ENCODE measurements around the gene RALGAPA1.
"Not testable (repeated sequence)": the region's sequence is repeated elsewhere in the genome, so short reads cannot be mapped to it uniquely, and the experiment has no call there.

RALGAPA1 gene

DNA sequence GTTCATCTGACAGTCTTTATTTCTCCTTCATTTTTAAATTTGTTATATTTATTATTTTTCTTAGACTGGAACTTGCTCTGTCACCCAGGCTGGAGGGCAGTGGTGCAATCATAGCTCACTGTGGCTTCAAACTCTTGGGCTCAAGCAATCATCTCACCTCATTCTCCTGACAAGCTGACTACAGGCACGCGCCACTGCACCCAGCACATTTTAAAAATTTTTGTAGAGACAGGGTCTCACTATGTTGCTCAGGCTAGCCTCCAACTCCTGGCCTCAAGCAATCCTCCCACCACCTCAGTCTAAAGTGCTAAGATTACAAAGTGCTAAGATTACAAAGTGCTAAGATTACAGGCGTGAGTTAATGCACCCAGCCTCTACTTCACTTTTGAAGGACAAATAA lies 96.6 kb downstream of the RALGAPA1 start:
- no peak for DNase-seq (ENCODE audit: low read depth)
- H3K4me3 ChIP-seq (ENCODE audit: low read depth, low read length), result no peak overlapping the region

DNA sequence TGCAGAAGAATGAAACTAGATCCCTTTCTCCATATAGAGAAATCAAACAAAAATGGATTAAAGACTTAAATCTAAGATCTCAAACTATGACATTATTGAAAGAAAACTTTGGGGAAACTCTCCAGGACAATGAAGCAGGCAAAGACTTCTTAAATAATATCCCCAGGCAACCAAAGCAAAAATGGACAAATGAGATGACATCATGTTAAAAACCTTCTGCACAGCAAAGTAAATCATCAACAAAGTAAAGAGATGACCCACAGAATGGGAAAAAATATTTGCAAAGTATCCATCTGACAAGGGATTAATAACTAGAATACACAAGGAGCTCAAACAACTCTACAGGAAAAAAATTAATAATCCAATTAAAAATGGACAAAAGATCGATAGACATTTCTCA lies 101.0 kb downstream of the RALGAPA1 start:
- no peak overlapping the region for H3K4me3 ChIP-seq (ENCODE audit: low read depth, low read length)
- no peak for DNase-seq (ENCODE audit: low read depth)

DNA sequence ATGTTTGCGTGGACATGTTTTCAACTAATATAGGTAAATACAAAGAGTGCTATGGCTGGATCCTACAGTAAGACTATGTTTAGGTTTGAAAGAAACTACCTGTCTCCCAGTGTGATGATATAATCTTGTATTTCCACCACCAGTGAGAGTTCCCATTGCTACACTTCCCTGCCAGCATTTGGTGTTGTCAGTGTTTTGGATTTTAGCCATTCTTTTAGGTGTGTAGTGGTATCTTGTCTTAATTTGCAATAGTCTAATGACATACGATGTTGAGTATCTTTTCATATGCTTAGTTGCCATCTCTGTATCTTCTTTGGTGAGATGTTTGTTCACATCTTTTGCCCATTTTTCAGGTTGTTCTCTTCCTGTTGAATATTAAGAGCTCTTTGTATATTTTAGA lies 103.5 kb downstream of the RALGAPA1 start:
- DNase-seq (ENCODE audit: low read depth), result no peak
- no peak overlapping the region for H3K4me3 ChIP-seq (ENCODE audit: low read depth, low read length)

DNA sequence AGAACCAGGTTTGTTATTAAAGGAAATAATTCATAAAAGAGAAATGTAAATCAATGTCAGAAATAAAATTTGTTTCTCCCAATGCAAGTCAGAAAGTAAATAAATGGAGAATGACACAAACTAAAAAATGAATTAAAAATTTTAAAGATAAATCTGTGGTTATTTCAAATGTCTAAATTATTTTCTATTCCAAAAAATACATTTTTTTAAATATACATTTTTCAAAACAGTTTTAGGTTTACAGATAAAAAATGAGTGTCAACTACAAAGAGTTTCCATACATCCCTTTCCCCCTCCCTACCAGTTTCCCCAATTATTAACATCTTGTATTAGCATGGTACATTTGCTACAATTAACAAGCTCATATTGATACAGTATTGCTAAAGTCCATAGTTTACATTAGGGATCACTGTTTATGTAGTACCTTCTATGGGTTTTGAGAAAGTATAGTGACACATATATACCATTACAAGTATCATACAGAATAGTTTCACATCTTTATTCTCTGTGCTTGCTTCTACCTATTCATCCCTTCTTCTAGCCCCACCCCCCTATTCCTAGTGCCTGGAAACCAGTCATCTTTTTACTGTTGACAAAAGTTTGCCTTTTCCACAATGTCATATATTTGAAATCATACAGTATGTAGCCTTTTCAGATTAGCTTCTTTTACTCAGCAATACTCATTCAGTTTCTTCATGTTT lies 104.2 kb downstream of the RALGAPA1 start:
- H3K4me3 ChIP-seq (ENCODE audit: low read depth, low read length), result no peak overlapping the region

DNA sequence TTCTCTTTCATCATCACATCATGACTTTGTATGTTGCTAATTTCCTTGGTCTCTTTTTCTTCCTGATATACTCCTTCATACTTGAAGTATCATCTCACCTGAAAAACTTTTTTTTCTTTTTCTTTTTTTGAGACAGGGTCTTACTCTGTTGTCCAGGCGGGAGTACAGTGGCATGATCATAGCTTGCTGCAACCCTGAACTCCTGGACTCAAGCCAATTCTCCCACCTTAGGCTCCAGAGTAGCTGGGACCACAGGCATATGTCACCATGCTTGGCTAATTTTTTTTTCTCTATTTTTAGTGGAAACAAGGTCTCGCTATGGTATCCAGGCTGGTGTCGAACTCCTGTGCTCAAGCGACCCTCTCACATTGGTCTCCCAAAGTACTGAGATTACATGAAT lies 107.6 kb downstream of the RALGAPA1 start:
- DNase-seq (ENCODE audit: low read depth), result no peak
- H3K4me3 ChIP-seq (ENCODE audit: low read depth, low read length), result no peak overlapping the region

More for the DNA sequence above, 104.2 kb downstream of the RALGAPA1 start:
- DNase-seq (ENCODE audit: low read depth), result no peak

DNA sequence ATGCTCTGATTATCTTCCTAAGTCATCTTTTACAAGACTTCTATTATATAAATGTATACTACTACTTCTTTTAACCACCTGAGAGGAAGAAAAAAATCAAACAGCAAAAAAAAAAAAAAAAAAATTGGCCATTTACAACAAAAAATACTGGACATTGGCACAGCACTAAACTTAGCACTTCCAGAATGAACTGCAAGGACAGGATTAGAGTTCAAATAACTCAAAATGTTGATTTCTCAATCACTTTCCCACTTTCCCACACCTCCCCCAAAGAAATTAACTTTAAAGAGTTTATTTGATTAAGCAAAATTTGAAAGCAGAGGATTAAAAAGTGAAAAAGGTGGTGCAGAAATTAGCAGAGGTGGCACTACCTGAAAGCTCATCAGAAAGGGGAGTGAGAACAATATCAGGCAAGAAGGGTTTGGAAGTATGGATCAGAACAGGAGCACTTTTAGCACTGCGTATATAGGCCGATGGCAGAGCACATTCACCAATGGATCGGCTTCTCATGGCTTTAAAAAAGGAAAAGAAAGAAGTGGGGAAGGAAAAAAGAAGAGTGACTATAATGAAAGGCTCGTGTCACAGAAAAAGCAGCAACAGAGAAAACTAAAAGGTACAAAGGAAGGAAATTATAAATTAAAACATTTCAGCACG lies 109.2 kb downstream of the RALGAPA1 start:
- H3K4me3 ChIP-seq (ENCODE audit: low read depth, low read length), result no peak overlapping the region
- DNase-seq (ENCODE audit: low read depth), result no peak

DNA sequence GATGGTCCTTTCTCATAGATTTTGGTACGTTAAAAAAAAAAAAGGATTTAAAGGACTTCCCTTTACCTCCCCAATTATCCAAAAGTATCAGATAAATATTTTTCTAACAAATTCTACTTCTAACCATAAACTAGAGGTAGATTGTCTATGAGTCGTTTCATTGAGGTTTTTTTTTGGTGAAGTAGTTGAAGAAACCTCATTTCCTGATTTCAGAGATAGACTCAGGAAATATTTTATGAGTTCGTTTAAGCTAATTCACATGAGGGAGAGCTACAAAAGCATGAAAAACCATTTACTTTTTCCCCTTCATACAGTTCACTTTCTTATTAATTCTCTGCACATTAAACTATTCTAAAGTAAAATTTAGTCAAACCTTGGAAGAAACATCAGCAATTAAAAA lies 112.5 kb downstream of the RALGAPA1 start:
- no peak overlapping the region for H3K4me3 ChIP-seq (ENCODE audit: low read depth, low read length)
- DNase-seq (ENCODE audit: low read depth), result no peak

DNA sequence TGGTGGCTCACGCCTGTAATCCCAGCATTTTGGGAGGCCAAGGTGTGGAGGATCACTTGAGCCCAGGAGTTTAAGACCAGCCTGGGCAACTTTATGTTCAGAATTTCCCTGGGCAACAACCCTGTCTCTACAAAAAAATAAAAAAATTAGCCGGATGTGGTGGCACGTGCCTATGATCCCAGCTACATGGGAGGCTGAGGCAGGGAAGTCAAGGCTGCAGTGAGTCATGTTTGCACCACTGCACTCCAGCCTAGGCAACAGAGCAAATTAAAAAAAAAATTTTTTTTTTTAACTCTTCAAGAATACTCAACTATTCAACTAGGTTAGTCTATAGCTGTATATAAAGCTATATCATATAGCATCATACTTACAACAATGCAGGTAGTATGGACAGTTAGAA lies 113.0 kb downstream of the RALGAPA1 start:
- H3K4me3 ChIP-seq (ENCODE audit: low read depth, low read length), result no peak overlapping the region
- no peak for DNase-seq (ENCODE audit: low read depth)

DNA sequence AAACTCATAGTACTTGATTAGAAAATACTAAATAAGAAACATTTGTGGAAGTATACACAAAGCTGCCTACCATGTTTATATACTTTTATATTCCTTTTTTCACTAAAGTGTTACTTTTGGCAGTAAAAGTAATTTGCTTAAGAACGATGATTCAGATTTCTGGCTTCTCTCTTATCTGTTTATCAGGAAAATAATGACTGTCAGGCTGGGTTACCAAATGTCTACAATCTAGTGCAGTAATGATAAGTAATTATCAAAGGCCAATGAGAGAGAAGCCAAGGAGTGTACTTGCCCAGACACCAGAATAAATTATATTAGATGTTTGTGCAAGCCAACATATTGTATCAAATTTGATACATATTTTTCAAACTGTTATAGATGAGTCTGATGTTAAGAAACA lies 113.4 kb downstream of the RALGAPA1 start:
- H3K4me3 ChIP-seq (ENCODE audit: low read depth, low read length), result no peak overlapping the region
- DNase-seq (ENCODE audit: low read depth), result no peak

DNA sequence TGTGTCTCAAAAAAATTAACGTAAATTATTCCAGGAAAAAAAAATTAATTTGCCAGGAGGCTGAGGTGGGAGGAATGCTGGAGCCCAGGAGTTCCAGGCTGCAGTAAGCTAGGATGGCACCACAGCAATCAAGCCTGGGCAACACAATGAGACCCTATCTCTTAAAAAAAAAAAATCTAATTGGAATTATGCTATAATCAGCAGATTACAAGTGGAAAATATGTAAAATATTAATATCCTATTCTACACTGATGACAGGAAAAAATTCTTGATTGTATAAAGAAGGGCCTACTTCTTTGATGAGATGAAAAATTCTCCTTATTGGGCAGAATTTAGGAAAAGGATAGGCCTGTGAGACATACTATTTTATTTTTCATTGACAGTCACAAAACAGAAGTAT lies 114.0 kb downstream of the RALGAPA1 start:
- no peak for DNase-seq (ENCODE audit: low read depth)
- no peak overlapping the region for H3K4me3 ChIP-seq (ENCODE audit: low read depth, low read length)

DNA sequence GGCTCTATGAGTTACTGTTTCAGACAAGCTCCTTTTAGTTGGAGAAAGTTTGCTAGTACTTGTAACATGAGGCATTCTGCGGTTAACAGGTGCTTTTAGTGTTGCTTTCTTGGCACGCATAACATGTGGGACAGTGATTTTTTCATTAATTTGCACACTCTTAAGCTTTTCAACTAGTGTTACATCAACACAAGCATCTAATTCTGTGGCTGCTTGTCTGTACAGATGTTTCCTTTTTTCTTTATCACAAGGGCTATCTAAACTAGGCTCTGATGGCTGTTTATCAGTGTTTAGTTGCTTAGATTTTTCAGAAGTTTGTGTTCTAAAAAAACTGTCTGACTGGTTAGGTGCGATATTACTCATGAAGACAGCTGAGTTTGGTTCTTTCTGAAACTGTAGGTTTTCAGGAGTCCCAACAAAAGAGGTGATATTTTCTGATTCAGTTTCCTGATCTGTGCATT lies 120.1 kb downstream of the RALGAPA1 start:
- DNase-seq (ENCODE audit: low read depth), result no peak
- H3K4me3 ChIP-seq (ENCODE audit: low read depth, low read length), result no peak overlapping the region

DNA sequence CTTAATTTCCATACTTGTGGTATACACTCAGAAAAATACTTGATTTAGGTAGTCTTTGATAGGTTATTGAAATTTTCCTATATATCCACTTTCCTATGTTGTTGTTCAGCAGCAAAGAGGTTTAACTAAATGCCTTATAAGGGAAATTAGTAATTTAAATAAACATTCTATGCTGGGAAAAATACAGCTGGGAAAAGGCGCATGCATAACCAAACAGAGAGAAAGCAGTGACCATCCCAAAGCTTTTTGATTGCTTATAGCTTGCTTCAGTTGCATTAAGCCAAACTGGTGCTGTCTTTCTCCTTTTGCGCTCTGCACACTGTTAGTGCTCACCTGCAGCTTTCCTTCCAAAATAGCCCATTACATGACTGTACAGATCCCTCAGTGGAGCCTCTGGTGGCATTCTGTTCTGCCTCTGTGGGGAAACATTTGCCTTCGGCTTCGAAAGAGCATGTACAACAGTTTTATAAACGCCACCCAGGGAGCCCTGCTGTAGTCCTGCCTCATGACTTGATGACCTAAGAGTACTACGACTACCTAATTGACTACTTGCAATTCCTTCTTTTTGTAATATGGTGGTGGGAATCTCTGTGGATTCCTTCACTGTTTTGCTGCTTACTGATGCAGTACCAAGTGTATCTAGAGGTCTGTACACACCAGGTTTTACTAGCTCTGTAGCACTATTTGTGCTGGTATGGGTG lies 120.8 kb downstream of the RALGAPA1 start:
- DNase-seq (ENCODE audit: low read depth), result no peak
- no peak overlapping the region for H3K4me3 ChIP-seq (ENCODE audit: low read depth, low read length)

DNA sequence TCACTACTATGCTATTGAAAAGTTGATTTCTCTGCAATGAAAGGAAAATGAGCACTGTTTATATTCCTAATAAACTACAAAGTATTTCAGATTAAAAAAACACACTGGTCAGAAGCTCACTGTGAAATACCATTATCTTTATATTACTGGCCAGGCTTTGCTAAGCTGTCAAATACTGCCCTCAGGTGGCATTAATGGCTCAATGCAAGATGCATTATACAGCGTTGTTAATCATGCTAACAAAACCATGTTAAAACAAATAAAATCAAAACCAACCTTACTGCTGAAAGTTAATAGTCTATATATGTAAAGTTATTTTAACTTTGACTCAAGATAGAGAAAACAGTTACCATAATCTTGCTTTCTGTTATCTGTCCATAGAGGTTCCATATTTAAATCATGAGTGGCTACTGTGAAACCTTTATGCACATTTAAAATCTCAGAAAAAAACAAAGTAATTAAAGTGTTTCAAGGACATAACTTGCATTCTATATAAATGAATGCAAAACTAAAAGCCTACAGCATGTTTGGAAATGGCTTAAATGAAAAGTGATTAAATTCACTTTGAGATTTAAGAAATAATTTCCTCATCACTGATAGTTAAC lies 121.7 kb downstream of the RALGAPA1 start:
- no peak overlapping the region for H3K4me3 ChIP-seq (ENCODE audit: low read depth, low read length)
- DNase-seq (ENCODE audit: low read depth), result peak; percentile 11

DNA sequence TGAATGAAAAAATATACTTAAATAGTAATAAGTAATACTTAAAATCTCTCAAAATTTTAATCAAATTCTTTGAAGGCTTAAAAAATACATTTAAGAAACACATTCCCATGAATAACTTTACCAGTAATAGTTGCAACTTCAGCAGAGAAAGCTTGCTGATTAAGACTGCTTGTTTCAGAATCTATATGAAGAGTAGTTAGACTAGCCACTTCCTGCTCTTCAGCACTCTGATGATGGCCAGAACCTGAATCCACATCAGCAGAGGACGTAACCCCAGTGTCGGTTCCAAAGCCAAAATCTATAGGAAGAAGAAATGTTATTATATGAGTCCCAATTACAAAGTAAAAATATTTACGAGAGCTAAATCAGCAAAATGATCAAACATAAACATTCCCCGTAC lies 125.4 kb downstream of the RALGAPA1 start:
- not testable (repeated sequence) for DNase-seq (ENCODE audit: low read depth); H3K4me3 ChIP-seq (ENCODE audit: low read depth, low read length)

DNA sequence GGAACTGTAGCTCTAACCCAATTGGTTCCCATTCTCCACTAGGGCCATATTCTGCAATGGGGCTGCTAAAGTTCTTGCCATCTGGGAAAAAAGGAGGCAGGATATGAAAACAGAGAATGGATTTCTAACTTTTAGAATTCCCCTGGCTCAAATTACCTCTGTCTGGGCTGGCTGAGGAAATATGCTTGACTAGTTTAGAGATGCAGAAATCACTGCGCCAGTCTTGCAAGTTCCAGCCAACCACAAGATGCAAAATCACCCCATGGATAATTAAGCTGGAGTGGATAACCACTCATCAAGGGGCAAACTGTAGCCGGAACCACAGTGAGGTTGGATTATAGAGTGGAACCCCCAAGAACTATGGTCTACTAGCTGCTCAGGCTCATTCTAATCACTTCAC lies 126.3 kb downstream of the RALGAPA1 start:
- no peak for DNase-seq (ENCODE audit: low read depth)

DNA sequence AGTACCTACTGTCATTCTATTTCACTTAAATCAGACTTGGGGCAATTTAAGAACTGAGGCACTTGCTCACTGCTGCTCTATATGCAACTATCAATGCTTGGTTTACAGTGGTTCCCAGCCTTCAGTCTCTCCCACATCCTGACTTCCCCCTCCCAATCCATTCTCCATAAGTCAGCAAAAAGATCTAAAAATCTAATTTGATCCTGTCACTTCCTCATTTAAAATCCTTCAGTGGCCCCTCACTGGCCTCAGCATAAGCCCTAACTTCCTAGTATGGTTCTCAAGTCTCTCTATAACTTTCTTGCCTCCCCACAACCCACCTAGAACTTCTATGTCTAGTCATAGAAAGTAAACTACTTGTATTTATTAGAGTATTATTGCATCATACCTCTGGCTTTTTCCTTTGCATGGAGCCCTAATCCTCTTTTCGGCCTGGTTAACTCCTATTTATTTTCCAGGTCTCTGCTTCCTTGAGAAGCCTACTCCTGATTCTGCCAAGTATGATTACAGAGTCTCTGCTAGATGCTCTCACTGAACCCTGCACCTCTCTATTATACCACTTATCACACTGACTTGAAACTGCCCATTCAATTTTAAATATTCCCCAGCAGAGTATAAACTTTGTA lies 130.6 kb downstream of the RALGAPA1 start:
- no peak for DNase-seq (ENCODE audit: low read depth)
- no peak overlapping the region for H3K4me3 ChIP-seq (ENCODE audit: low read depth, low read length)

More for the DNA sequence above, 126.3 kb downstream of the RALGAPA1 start:
- H3K4me3 ChIP-seq (ENCODE audit: low read depth, low read length), result no peak overlapping the region

DNA sequence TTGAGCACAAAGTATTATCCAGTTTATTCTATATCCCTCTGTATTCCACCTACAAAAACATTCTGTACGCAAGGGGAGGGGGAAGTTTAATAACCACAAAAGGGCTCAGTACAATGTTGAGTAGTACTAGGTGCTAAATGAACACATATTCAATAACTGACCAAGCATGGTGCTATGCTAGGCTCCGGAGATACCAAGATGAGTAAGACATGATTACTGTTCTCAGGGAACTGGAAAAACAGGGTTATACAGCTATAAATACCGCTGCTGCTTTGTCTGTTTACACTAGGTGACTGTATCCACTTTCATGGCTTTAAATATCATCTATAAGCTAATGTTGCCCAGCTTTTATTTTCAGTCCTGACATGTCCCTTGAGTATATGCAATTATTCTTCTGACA lies 139.3 kb downstream of the RALGAPA1 start:
- DNase-seq (ENCODE audit: low read depth), result peak; percentile 23
- no peak overlapping the region for H3K4me3 ChIP-seq (ENCODE audit: low read depth, low read length)

DNA sequence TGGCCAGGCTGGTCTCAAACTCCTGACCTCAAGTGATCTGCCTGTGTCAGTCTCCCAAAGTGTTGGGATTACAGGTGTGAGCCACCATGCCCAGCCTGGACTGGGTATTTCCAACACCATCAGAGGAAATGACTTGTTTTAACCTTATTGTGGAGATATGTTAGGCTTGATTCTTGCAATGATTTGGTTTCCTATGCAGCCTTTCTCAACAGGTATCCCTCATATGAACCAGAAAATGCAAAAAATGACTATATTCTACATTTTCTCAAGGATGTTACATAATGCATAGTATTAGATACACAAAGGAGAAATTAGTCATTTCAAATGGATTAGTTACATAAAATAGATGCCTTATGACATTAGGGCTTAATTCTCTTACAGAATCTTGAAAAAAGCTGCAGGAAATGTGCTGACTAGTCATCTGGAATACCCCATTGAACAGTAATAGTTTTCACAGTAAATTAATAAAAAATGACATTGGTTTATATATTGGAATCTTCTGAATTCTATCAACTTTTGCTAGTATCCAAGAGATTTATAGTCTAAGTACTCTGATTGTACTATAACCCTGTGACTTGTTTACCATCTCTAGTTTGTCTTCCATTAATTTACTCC lies 142.6 kb downstream of the RALGAPA1 start:
- no peak overlapping the region for H3K4me3 ChIP-seq (ENCODE audit: low read depth, low read length)
- DNase-seq (ENCODE audit: low read depth), result no peak

DNA sequence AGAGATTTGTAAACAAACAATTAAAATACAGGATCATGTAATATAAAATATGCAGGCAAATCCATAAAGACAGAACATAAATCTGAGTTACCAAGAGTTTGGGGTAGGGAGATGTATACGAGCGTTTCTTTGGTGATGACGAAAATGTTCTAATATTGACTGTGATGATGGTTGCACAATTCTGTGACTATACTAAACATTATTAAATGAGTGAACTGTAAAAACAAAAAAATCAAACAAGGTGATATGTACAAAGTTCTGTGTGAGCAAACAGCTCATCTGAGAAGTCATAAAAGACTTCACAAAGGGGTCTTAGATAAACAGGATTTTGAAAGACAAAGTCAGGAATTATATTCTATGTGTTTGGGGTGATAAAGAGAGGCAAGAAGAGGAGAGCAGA lies 147.2 kb downstream of the RALGAPA1 start:
- no peak overlapping the region for H3K4me3 ChIP-seq (ENCODE audit: low read depth, low read length)
- no peak for DNase-seq (ENCODE audit: low read depth)
